IPS-15b (cell line): ENCODE results near the gene CREB1.
"Not testable (repeated sequence)": the region's sequence is repeated elsewhere in the genome, so short reads cannot be mapped to it uniquely, and the experiment has no call there.

Experiments
- H3K27me3 ChIP-seq: one replicate; pipeline ENCODE4 v1.6.1; 2013; ENCODE audit warnings: low read length; ENCODE audit not compliant: control insufficient read depth, insufficient read depth
- H3K36me3 ChIP-seq: one replicate; pipeline ENCODE4 v1.6.1; 2013; ENCODE audit warnings: low read length; ENCODE audit not compliant: control insufficient read depth, insufficient read depth
- H3K4me1 ChIP-seq: one replicate; pipeline ENCODE4 v1.6.1; 2013; ENCODE audit warnings: mild to moderate bottlenecking, low read length; ENCODE audit not compliant: control insufficient read depth, insufficient read depth
- H3K4me3 ChIP-seq: one replicate; pipeline ENCODE4 v1.5.1; 2013; ENCODE audit warnings: low read depth, low read length
- H3K9ac ChIP-seq: one replicate; pipeline ENCODE4 v1.6.1; 2013; ENCODE audit warnings: low read depth, mild to moderate bottlenecking, low read length
- H3K9me3 ChIP-seq: one replicate; pipeline ENCODE4 v1.6.1; 2013; ENCODE audit warnings: mild to moderate bottlenecking, low read length; ENCODE audit not compliant: control insufficient read depth, insufficient read depth

The CREB1 gene

DNA sequence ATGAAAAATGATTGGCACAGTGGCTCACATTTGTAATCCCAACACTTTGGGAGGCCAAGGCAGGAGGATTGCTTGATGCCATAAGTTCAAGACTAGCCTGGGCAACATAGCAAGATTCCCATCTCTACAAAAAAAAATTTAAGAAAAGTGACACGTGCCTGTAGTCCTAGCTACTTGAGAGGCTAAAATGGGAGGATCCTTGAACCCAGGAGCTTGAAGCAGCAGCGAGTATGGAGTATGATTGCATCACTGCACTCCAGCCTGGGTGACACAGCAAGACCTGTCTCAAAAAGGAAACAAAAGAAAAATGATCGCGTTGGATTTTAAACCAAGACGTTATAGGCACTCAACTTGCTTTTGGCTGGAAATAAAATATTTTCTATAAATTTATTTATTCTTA lies 37.8 kb upstream of the CREB1 start:
- no peak overlapping the region for H3K9ac ChIP-seq
- no peaks in the 10 kb centered on the region for H3K36me3 ChIP-seq
- H3K9me3 ChIP-seq, result no peaks in the 10 kb centered on the region
- H3K4me1 ChIP-seq, result peaks cover 3% of the 10 kb centered on the region
- H3K4me3 ChIP-seq, result no peak overlapping the region
- H3K27me3 ChIP-seq, result no peaks in the 10 kb centered on the region

DNA sequence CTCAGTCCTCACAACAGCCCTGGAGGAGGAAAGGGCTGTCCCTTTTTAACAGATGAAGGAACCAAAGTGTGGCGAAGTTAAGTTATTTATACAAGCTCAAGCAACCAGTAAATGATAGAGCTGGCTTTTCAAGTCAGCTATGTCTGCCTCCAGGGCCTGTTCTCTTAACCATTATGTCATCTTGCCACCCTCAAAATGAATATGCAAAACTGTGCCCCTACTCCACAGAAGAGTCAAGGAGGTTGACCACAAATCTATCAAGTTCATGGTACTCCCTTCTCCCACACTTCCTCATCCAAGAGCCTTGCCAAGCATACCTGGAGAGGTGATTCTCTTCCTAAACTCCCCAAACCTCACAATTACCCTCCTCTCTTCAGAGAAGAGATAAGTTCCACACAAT lies 37.3 kb upstream of the CREB1 start:
- H3K36me3 ChIP-seq, result no peaks in the 10 kb centered on the region
- H3K9me3 ChIP-seq, result no peaks in the 10 kb centered on the region
- no peak overlapping the region for H3K9ac ChIP-seq
- no peak overlapping the region for H3K4me3 ChIP-seq
- peaks cover 3% of the 10 kb centered on the region for H3K4me1 ChIP-seq
- H3K27me3 ChIP-seq, result no peaks in the 10 kb centered on the region

DNA sequence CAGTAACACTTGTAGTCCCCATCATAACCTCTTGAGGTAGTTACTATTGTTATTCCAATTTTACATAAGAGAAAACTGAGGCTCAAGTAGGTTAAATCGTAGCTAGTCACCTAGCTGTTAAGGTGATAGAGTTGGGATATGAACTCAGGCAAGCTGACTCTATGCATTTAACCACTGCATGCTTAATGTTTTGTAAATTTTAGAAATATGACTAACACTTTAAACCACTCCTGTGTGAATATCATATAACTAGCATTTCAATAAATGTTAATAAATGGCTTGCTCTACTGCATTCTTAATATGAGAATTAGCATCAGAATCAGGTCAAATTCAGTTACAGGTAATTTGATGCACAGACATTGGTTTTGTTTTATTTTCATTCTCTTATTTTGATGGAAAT lies 35.6 kb upstream of the CREB1 start:
- no peaks in the 10 kb centered on the region for H3K9me3 ChIP-seq
- no peak overlapping the region for H3K9ac ChIP-seq
- H3K4me3 ChIP-seq, result no peak overlapping the region
- no peaks in the 10 kb centered on the region for H3K27me3 ChIP-seq
- peaks cover 3% of the 10 kb centered on the region for H3K4me1 ChIP-seq
- no peaks in the 10 kb centered on the region for H3K36me3 ChIP-seq

- not testable (repeated sequence) for H3K9ac ChIP-seq, H3K27me3 ChIP-seq, H3K4me1 ChIP-seq, H3K9me3 ChIP-seq, H3K36me3 ChIP-seq, H3K4me3 ChIP-seq
These were observed 32.8 kb upstream of the CREB1 start for GRCh38 chr2:207496936-207497335.

DNA sequence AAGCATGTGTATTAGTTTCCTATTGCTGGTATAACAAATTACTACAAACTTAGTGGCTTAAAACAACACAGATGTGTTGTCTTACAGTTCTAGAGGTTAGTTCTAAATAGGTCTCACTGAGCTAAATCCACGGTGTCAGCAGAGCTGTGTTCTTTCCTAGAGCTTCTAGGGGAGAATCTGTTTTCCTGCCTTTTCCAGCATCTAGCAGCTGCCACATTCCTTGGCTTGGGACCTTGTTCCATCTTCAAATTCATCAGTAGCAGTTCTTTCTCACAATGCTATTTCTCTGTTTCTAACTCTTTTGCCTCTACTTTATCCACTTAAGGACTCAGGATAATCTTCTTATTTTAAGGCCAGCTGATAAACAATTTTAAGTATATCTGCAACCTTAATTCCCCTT lies 32.2 kb upstream of the CREB1 start:
- Histone ChIP-seq H3K36me3 (no peaks in the 10 kb centered on the region), H3K4me3 (no peak overlapping the region), H3K9ac (no peak overlapping the region)

GRCh38 chr2:207498427-207498826 lies 31.3 kb upstream of the CREB1 start:
- H3K4me1 ChIP-seq, result peaks cover 3% of the 10 kb centered on the region

More for the DNA sequence above, 32.2 kb upstream of the CREB1 start:
- no peaks in the 10 kb centered on the region for H3K27me3 ChIP-seq
- H3K4me1 ChIP-seq, result peaks cover 3% of the 10 kb centered on the region
- H3K9me3 ChIP-seq, result no peaks in the 10 kb centered on the region

DNA sequence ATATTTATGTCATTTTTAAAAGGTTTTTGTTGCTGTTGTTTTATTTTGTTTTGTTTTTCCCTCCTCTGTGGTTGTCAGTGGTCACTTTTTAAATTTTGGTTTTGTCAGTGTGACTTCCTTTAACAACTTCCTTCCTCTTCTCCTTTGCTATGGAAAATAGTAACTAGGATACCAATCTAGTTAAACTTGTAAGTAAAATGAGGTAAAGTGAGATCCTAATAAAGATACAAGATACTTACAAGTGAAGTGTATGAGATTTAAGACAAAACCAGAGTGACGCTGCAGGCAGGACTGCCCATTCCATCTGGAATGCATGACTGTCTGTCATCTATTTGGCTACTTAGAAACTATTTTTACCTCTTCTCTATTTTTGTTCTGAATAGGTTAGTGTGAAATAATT lies 30.6 kb upstream of the CREB1 start:
- no peak overlapping the region for H3K9ac ChIP-seq
- H3K4me3 ChIP-seq, result no peak overlapping the region
- no peaks in the 10 kb centered on the region for H3K9me3 ChIP-seq
- H3K36me3 ChIP-seq, result no peaks in the 10 kb centered on the region
- H3K4me1 ChIP-seq, result peaks cover under 1% of the 10 kb centered on the region
- H3K27me3 ChIP-seq, result no peaks in the 10 kb centered on the region

More at GRCh38 chr2:207498427-207498826, 31.3 kb upstream of the CREB1 start:
- Histone ChIP-seq H3K27me3 (no peaks in the 10 kb centered on the region), H3K9ac (no peak overlapping the region), H3K9me3 (no peaks in the 10 kb centered on the region), H3K4me3 (no peak overlapping the region), H3K36me3 (no peaks in the 10 kb centered on the region)

GRCh38 chr2:207501802-207502576 lies 27.8 kb upstream of the CREB1 start:
- Histone ChIP-seq H3K36me3 (no peaks in the 10 kb centered on the region), H3K9me3 (no peaks in the 10 kb centered on the region), H3K4me3 (no peak overlapping the region), H3K9ac (no peak overlapping the region), H3K4me1 (peaks cover 15% of the 10 kb centered on the region), H3K27me3 (no peaks in the 10 kb centered on the region)

DNA sequence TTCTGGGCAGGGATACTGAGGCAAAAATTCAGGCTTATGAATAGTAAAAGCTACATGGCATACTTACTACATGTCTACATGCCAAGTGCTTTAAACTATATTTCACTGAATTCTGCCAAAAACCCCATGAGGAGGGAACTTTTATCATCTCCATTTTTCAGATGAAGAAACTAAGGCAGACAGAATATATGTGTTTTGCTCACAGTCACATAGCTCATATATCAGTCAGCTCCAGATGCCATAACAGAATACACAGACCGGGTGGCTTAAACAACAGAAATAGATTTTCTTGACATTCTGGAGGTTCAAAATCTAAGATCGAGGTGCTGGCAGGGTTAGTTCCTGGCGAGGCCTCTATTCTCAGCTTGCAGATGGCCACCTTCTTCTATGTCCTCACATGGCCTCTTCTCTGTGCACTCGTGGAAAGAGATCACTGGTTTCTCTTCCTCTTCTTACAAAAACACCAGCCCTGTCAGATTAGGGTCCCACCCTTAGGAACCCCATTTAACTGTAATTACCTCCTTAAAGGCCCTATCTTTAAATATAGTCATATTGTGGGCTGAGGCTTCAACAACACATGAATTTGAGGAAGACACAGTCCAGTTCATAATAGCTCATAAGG lies 27.1 kb upstream of the CREB1 start:
- H3K27me3 ChIP-seq, result no peaks in the 10 kb centered on the region
- no peak overlapping the region for H3K4me3 ChIP-seq
- no peaks in the 10 kb centered on the region for H3K36me3 ChIP-seq
- H3K9ac ChIP-seq, result no peak overlapping the region
- H3K9me3 ChIP-seq, result no peaks in the 10 kb centered on the region
- peaks cover 15% of the 10 kb centered on the region for H3K4me1 ChIP-seq

GRCh38 chr2:207503234-207503633 lies 26.5 kb upstream of the CREB1 start:
- Histone ChIP-seq H3K27me3 (no peaks in the 10 kb centered on the region), H3K9ac (no peak overlapping the region), H3K36me3 (no peaks in the 10 kb centered on the region), H3K4me3 (no peak overlapping the region), H3K4me1 (peaks cover 15% of the 10 kb centered on the region), H3K9me3 (no peaks in the 10 kb centered on the region)

DNA sequence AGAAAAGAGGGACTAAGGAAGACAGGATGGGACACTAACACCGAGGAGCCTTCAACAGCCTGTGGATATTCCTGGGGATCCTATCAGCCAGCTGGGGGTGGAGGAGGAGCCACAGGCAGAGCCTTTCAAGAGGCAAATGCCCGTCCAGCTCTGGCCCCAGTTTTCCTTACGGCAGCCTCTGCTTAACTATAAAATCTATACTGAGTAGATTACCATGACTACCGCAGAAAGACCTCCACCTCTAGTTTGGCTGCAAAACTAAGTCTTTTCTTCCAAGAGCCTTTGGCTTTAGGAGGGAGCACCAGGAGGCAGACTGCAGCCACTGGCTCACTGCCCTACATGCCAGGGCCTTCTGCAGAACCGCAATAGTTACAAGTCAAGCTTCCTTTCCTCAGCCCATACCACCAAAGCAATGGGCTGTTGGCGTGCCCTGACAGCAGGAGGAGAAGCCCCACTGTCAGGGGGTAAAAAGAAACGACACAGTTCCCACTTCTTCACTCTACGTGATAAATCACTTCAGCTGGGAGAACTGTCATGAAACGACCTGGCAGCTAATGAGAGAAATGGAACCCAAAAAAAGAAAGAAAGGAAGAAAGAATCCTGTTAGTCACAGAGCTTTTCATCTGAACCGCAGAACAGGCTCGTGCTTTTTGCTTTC lies 25.1 kb upstream of the CREB1 start:
- no peaks in the 10 kb centered on the region for H3K36me3 ChIP-seq
- H3K27me3 ChIP-seq, result no peaks in the 10 kb centered on the region
- no peak overlapping the region for H3K9ac ChIP-seq
- H3K4me3 ChIP-seq, result no peak overlapping the region
- H3K4me1 ChIP-seq, result peaks cover 15% of the 10 kb centered on the region
- H3K9me3 ChIP-seq, result no peaks in the 10 kb centered on the region

DNA sequence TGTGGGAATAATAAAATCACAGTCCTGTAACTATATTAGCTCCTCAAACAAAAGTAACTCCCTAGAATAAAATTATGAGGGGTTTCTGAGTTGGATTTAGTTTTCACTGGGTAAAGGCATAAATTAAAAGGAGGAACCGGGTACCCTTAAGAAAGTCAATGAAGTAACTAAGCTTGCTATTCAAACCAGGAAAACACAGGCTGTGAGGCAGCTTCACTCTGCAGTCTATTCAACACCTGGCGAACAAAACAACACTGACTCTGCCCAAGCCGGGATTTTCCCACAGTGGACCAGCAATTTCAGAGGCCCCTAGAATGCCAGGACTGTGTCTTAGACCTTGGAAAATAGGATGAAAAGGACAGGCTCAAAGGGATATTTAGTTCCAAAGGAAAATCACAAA lies 24.6 kb upstream of the CREB1 start:
- H3K4me1 ChIP-seq, result peaks cover 15% of the 10 kb centered on the region
- no peak overlapping the region for H3K4me3 ChIP-seq
- H3K36me3 ChIP-seq, result no peaks in the 10 kb centered on the region
- no peaks in the 10 kb centered on the region for H3K9me3 ChIP-seq
- H3K9ac ChIP-seq, result no peak overlapping the region
- no peaks in the 10 kb centered on the region for H3K27me3 ChIP-seq
